ENCODE measurements around the gene DST.

DST gene

DNA sequence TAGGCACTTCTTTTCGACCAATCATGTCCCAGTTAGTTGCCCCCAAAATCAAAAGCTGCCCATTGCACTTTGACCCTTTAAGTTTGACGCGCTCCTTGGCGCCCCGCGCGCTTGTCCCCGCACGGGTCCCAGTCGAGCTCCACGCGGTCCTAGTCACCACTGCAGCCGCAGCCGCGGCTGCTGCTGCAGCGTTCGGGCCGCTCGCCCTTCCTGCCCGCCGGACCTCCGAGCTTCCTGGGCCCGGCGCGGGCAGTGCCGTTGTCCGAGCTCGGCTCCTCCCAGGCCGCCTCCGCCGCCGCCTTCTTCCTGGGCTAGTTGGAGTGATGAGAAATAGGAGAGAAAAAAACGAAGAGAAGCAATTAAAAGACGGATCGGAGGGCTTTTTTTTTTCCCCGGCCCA, 209.6 kb downstream of the DST start:
- no peak for DNase-seq (ENCODE audit: low spot score)

- no peak for DNase-seq (ENCODE audit: low spot score)
Observed at GRCh38 chr6:56432194-56432593, 210.5 kb downstream of the DST start.

DNA sequence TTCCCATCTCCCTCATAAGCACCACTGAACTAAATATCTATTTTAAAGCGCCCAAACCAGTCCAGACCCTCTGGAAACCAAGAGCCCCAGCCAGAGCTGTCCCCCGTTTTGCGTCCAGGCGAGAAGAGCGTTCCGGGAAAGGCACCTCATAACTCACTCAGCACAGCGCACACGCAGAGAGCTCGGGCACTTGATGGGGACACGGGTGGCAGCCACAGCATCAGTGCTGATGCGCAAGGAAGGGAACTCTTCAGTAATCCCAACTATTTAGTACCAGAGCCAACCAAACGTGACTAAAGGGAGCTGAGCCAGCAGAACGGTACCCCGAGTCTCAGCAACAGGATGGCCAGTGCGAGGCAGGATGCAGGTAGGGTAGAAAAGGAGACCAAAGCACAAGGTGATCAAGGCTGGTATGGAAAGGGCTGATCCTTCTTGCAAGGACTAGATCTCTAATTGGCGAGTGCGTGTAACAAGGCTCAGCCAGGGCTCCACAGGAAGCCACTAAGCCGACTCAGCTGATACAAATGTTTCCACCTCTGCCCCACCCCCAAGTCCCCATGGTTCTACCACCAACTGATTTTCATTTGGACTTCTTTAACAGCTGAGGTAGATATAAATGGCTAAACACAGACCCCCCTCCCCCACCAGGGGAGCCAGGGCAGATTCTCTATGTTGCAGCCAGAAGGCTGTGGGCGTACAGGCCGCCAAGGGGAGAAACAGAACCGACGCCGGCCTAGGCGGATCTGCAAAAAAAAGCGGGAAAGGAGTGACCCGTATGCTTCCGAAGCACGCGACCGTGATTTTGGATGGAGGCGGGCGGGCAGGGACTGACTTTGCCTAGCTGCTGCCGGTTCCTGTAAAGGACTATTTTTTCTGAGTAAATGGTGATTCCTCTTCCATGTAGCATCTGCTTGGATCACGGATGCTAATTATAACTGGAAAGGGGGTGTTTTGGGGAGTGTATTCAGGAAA, 211.8 kb downstream of the DST start:
- DNase-seq (ENCODE audit: low spot score), result no peak

GRCh38 chr6:56424542-56425083, 218.1 kb downstream of the DST start:
- no peak for DNase-seq (ENCODE audit: low spot score)

DNA sequence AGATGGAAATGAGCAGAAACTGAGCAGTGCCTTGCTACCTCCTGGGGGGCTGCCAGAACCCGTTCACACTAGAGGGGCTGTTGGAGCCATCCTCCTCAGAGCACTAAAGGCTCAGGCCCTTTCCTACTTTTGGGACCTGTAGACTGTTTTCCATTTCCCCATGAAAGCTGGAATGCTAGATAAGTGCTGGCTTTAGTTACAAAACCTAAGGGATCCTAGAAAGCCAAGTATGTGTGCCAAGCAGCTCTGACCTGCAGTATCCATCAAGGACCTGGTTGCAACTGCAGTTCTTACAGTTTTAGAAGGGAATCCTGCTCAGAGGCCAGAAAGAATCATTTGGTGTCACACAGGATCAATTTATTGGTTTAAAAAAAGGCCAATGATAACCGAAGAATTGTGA, 218.6 kb downstream of the DST start:
- DNase-seq (ENCODE audit: low spot score), result no peak

GRCh38 chr6:56420296-56420695, 222.4 kb downstream of the DST start:
- DNase-seq (ENCODE audit: low spot score), result no peak

- DNase-seq (ENCODE audit: low spot score), result no peak
Observed at GRCh38 chr6:56419191-56419590, 223.5 kb downstream of the DST start.

- no peak for DNase-seq (ENCODE audit: low spot score)
Observed at GRCh38 chr6:56417823-56418222, 224.9 kb downstream of the DST start.

DNA sequence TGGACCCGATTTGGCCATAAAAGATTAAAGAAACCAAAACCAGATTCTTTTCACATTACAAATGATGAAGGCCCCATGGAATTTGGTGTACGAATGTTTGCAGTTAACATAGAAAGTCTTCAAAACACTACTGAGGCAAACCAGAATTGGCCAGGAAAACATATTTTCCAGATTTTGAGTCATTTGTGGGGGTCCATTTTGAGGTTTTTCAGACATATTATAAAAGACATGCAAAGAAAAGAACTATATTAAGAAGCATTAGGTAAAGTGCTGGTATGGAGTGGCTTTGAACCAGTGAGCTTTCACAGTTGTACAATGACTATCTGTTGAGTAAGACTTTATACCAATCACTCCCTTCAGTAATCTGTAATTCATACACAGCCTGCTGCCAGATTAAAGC, 226.4 kb downstream of the DST start:
- DNase-seq (ENCODE audit: low spot score), result no peak

- DNase-seq (ENCODE audit: low spot score), result no peak
Observed at GRCh38 chr6:56408976-56409375, 233.7 kb downstream of the DST start.
